ENCODE results near the gene PAX9.

Gene PAX9

GRCh38 chr14:36662258-36662542 lies 540 bp downstream of the PAX9 start:
- Histone ChIP-seq H3K79me2 (peaks cover 78% of the 10 kb centered on the region), H3K27me3 (ENCODE audit: control insufficient read depth, insufficient read depth, low read length) (no peaks in the 10 kb centered on the region), H3K9ac (peak overlapping the region; percentile 96), H3K4me2 (ENCODE audit: low read length) (peak overlapping the region; percentile 81), H3K9me3 (ENCODE audit: control insufficient read depth, low read length) (no peaks in the 10 kb centered on the region), H3K4me1 (no peaks in the 10 kb centered on the region), H2AFZ (peak overlapping the region; percentile 28), H3K27ac (peak overlapping the region; percentile 99), H3K36me3 (ENCODE audit: control insufficient read depth, insufficient read depth, low read length) (no peaks in the 10 kb centered on the region), H3K4me3 (ENCODE audit: low read depth, low read length) (peak overlapping the region; percentile 98)
- no peak for TF ChIP-seq CTCF (IDR thresholded peaks at IDR 0.05)

GRCh38 chr14:36662543-36663403 lies 1.1 kb downstream of the PAX9 start:
- H3K9me3 ChIP-seq (ENCODE audit: control insufficient read depth, low read length) = no peaks in the 10 kb centered on the region
- no peaks in the 10 kb centered on the region for H3K27me3 ChIP-seq (ENCODE audit: control insufficient read depth, insufficient read depth, low read length)
- TF ChIP-seq CTCF (IDR thresholded peaks at IDR 0.05) = peak; percentile 31
- H3K79me2 ChIP-seq = peaks cover 79% of the 10 kb centered on the region
- no peaks in the 10 kb centered on the region for H3K4me1 ChIP-seq
- H3K27ac ChIP-seq = peak overlapping the region; percentile 99
- H3K36me3 ChIP-seq (ENCODE audit: control insufficient read depth, insufficient read depth, low read length) = no peaks in the 10 kb centered on the region
- H3K4me2 ChIP-seq (ENCODE audit: low read length) = peak overlapping the region; percentile 81
- peak overlapping the region; percentile 28 for H2AFZ ChIP-seq
- H3K4me3 ChIP-seq (ENCODE audit: low read depth, low read length) = peak overlapping the region; percentile 98
- H3K9ac ChIP-seq = peak overlapping the region; percentile 96

- no peaks in the 10 kb centered on the region for H3K9me3 ChIP-seq (ENCODE audit: control insufficient read depth, low read length)
- peak overlapping the region; percentile 96 for H3K9ac ChIP-seq
- H3K36me3 ChIP-seq (ENCODE audit: control insufficient read depth, insufficient read depth, low read length) = no peaks in the 10 kb centered on the region
- no peaks in the 10 kb centered on the region for H3K4me1 ChIP-seq
- peak overlapping the region; percentile 99 for H3K27ac ChIP-seq
- peak overlapping the region; percentile 81 for H3K4me2 ChIP-seq (ENCODE audit: low read length)
- H3K27me3 ChIP-seq (ENCODE audit: control insufficient read depth, insufficient read depth, low read length) = no peaks in the 10 kb centered on the region
- no peak for TF ChIP-seq CTCF (IDR thresholded peaks at IDR 0.05)
- peaks cover 70% of the 10 kb centered on the region for H3K79me2 ChIP-seq
- peak overlapping the region; percentile 98 for H3K4me3 ChIP-seq (ENCODE audit: low read depth, low read length)
- H2AFZ ChIP-seq = no peak overlapping the region
These were observed 2.0 kb downstream of the PAX9 start for GRCh38 chr14:36663404-36664321.

- peak overlapping the region; percentile 98 for H3K4me3 ChIP-seq (ENCODE audit: low read depth, low read length)
- H3K27me3 ChIP-seq (ENCODE audit: control insufficient read depth, insufficient read depth, low read length) = no peaks in the 10 kb centered on the region
- H3K4me1 ChIP-seq = no peaks in the 10 kb centered on the region
- no peaks in the 10 kb centered on the region for H3K9me3 ChIP-seq (ENCODE audit: control insufficient read depth, low read length)
- H2AFZ ChIP-seq = no peak overlapping the region
- H3K4me2 ChIP-seq (ENCODE audit: low read length) = peak overlapping the region; percentile 81
- no peak for TF ChIP-seq CTCF (IDR thresholded peaks at IDR 0.05)
- peak overlapping the region; percentile 99 for H3K27ac ChIP-seq
- no peaks in the 10 kb centered on the region for H3K36me3 ChIP-seq (ENCODE audit: control insufficient read depth, insufficient read depth, low read length)
- peak overlapping the region; percentile 96 for H3K9ac ChIP-seq
- H3K79me2 ChIP-seq = peaks cover 61% of the 10 kb centered on the region
These were observed 2.9 kb downstream of the PAX9 start for GRCh38 chr14:36664322-36665193.

All from parathyroid adenoma (tissue), 2 donors.